Testis (tissue), 3 donors: Measurements from ENCODE around the gene RDH5. TPM values are rescaled to one million over a fixed set of nuclear protein-coding genes. Genes with fewer than 3 reads are reported as not detected.
"Not testable (repeated sequence)": the region's sequence is repeated elsewhere in the genome, so short reads cannot be mapped to it uniquely, and the experiment has no call there.

ENCODE experiments used
- DNase-seq: peaks from one replicate; pipeline ENCODE4 v3.0.0-alpha.2; 2019
- H3K27ac ChIP-seq, 2 donors: fragments of 200-600 bp; sonication (generic); one replicate each; pipeline ENCODE4 v1.5.1; 2019
- H3K27me3 ChIP-seq: fragments of 200-600 bp; sonication (generic); one replicate; pipeline ENCODE4 v1.5.1; 2019
- H3K36me3 ChIP-seq: fragments of 200-600 bp; sonication (generic); one replicate; pipeline ENCODE4 v1.5.1; 2017; ENCODE audit warnings: low read depth; ENCODE audit errors: missing control alignments
- H3K4me1 ChIP-seq: fragments of 200-600 bp; sonication (generic); one replicate; pipeline ENCODE4 v1.5.1; 2019
- H3K4me3 ChIP-seq, 2 donors: fragments of 200-600 bp; sonication (generic); one replicate each; pipeline ENCODE4 v1.5.1; 2017 to 2019
- H3K9me3 ChIP-seq: fragments of 200-600 bp; sonication (generic); one replicate; pipeline ENCODE4 v1.5.1; 2017
- POLR2A ChIP-seq: fragments of 450-650 bp; IDR thresholded peaks from one replicate; pipeline ENCODE4 v1.6.1; 2017; ENCODE audit warnings: antibody characterized with exemption, mild to moderate bottlenecking, moderate library complexity
- WGBS, 2 donors: methylation state at CpG; one replicate each; pipeline ENCODE4 v1.1.5; 2018; 5-methylcytosine and 5-hydroxymethylcytosine counted together
- intact Hi-C: fragments of 100-400 bp; cut with DNase I; formaldehyde crosslinking; loops from one replicate; pipeline ENCODE4 v1.15.1; 2023; ENCODE audit warnings: low total_unique reads
- polyA plus RNA-seq: library from polyadenylated mRNA; stranded (reverse); fragments of 350-450 nt; fragmentation: Illumina TruSeq; extraction: RNeasy Lipid Tissue Mini Kit (QIAGEN cat#74804); gene quantifications from one replicate; pipeline ENCODE4 v1.2.3, GENCODE V29; 2014; ENCODE audit warnings: low read depth, low replicate concordance; ENCODE audit not compliant: insufficient read depth
- total RNA-seq, 2 donors: library from RNA; depleted of rRNA; stranded (reverse); fragments of >200 nt; gene quantifications; one replicate each; pipeline ENCODE4 v1.2.3, GENCODE V29; 2016
- TF ChIP-seq, protein P1 (sequence below), 3 experiments: fragments of 450-650 bp in 2 of 3; fragments of 200-600 bp in 1 of 3; sonication (generic) in 1 of 3; IDR thresholded peaks; one replicate each; pipeline ENCODE4 v1.5.1; 2016 to 2019; ENCODE audit warnings: antibody characterized with exemption in 3 of 3, mild to moderate bottlenecking in 2 of 3, moderate library complexity in 1 of 3

Gene RDH5
- total and polyA plus RNA-seq, 3 donors from 2014 or later: 9.8 to 18.0 (median 15.1) TPM

DNA sequence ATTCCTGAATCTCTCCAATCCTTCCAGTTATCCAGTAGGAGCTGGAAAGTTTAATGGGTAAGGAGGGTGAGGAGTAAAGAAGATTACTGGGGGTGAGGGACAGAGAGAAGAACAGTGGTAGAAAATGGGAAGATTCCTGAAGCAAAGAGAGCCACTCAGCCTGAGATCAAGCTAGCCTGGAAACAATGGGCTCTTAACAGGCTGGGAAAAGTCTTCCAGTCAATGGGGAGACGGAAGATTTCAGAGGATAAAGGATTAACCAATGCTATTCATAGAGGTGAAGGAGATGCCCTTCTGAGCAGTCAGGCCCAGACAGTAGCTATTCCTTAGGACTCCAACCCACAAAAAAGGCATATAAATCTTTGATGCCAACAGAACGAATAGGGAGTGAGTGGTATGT lies 37.5 kb downstream of the RDH5 start:
- TF ChIP-seq, protein P1, sequence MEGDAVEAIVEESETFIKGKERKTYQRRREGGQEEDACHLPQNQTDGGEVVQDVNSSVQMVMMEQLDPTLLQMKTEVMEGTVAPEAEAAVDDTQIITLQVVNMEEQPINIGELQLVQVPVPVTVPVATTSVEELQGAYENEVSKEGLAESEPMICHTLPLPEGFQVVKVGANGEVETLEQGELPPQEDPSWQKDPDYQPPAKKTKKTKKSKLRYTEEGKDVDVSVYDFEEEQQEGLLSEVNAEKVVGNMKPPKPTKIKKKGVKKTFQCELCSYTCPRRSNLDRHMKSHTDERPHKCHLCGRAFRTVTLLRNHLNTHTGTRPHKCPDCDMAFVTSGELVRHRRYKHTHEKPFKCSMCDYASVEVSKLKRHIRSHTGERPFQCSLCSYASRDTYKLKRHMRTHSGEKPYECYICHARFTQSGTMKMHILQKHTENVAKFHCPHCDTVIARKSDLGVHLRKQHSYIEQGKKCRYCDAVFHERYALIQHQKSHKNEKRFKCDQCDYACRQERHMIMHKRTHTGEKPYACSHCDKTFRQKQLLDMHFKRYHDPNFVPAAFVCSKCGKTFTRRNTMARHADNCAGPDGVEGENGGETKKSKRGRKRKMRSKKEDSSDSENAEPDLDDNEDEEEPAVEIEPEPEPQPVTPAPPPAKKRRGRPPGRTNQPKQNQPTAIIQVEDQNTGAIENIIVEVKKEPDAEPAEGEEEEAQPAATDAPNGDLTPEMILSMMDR (IDR thresholded peaks at IDR 0.05): no peak
- no peak for TF ChIP-seq POLR2A
- intact Hi-C loops: no loop called here
- no peaks in the 10 kb centered on the region for H3K27me3 ChIP-seq
- H3K4me1 ChIP-seq: no peaks in the 10 kb centered on the region
- H3K36me3 ChIP-seq: no peaks in the 10 kb centered on the region
- DNase-seq: no peak
- H3K9me3 ChIP-seq: no peaks in the 10 kb centered on the region
- no peak overlapping the region for H3K4me3 ChIP-seq
- no peak overlapping the region for H3K27ac ChIP-seq
- 54 to 75% methylated on average over 2 of the region's 2 CpGs for WGBS, 2 donors

DNA sequence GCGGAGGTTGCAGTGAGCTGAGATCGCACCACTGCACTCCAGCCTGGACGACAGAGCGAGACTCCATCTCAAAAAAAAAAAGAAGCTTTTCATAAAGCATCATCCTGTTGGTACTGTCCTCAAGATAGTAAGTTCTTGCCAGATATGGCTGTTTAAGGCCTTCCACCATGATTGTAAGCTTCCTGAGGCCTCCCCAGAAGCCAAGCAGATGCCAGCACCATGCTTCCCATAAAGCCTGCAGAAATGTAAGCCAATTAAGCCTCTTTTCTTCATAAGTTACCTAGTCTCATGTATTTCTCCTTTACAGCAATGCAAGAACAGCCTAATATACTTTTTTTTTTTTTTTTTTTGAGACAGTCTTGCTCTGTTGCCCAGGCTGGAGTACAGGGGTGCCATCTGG lies 38.4 kb downstream of the RDH5 start:
- H3K27ac ChIP-seq, DNase-seq, H3K9me3 ChIP-seq, H3K4me1 ChIP-seq, H3K4me3 ChIP-seq, H3K27me3 ChIP-seq, intact Hi-C loops, H3K36me3 ChIP-seq: not testable (repeated sequence)
- 93 to 98% methylated on average over 4 of the region's 4 CpGs for WGBS, 2 donors

DNA sequence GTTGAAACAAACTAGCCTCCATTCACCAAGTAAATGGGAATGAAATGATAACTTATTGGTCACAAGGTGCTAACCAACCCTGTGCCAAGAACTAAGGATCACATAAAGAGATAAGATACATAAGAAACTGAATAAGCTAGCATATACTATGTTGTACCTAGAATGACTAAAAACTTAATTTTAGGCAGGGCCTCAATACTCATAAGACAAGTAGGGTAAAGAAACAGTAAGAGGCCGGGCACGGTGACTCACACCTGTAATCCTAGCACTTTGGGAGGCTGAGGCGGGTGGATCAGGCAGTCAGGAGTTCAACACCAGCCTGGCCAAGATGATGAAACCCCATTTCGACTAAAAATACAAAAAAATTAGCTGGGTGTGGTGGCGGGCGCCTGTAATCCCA lies 40.5 kb downstream of the RDH5 start:
- TF ChIP-seq, protein P1 (IDR thresholded peaks at IDR 0.05): no peak
- no peak for TF ChIP-seq POLR2A
- Histone ChIP-seq H3K4me3 (no peak overlapping the region), H3K27me3 (no peaks in the 10 kb centered on the region), H3K27ac (no peak overlapping the region), H3K9me3 (no peaks in the 10 kb centered on the region), H3K4me1 (no peaks in the 10 kb centered on the region), H3K36me3 (no peaks in the 10 kb centered on the region)
- intact Hi-C loops: no loop called here
- DNase-seq: no peak
- 96 to 97% methylated on average over 6 of the region's 6 CpGs for WGBS, 2 donors

DNA sequence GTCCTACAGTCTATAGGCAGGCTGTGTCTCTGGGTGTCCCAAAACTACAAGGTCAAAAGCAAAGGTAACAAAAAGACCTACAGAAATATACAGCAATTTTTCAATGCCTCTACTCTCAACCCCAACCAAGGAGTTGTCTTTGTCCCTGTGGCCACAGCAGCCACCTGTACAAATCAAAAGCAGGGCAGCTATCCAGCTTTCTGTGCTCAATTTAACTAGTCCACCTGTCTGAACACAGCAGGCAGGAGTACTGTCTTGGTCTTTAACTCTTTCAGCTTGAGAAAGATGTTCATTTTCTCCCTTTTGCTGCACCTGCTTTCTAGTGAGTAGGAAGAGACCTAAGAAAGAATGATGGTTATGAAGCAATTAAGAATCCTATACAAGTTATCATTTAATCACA lies 42.5 kb downstream of the RDH5 start:
- Histone ChIP-seq H3K36me3 (no peaks in the 10 kb centered on the region), H3K27ac (no peak overlapping the region), H3K4me1 (no peaks in the 10 kb centered on the region), H3K9me3 (no peaks in the 10 kb centered on the region), H3K27me3 (no peaks in the 10 kb centered on the region), H3K4me3 (no peak overlapping the region)
- intact Hi-C loops: no loop called here
- no peak for DNase-seq
- TF ChIP-seq, protein P1 (IDR thresholded peaks at IDR 0.05): no peak
- no peak for TF ChIP-seq POLR2A

DNA sequence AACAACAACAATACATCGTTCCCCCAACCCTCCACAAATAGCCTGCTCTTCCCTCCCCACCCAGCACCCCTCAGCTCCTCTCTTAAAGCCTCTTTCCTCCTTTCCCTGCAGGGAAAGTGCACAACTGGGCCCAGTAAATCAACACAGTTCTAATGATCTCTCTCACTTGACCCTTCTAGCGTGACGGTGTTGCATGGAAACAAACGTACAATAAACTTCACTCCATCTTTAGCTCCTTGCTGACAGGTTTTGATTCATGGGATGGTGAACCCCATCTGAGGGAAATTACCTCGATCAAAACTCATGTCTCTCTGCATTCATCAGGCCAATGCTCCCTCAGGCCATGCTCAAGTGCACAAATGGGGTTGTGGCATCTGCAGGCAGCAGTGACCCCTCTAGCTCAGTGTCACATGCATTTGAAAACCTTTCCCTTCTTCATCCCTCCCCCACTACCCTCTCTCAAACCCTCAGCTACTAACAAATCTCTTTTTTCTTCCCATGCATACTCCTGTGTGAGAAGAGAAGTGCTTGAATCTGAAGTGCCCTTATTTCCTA lies 45.6 kb downstream of the RDH5 start:
- H3K4me1 ChIP-seq: no peaks in the 10 kb centered on the region
- no peak overlapping the region for H3K27ac ChIP-seq
- no peaks in the 10 kb centered on the region for H3K36me3 ChIP-seq
- no peaks in the 10 kb centered on the region for H3K27me3 ChIP-seq
- WGBS, 2 donors: 62 to 72% methylated on average over 5 of the region's 5 CpGs
- no peak overlapping the region for H3K4me3 ChIP-seq
- no peak for TF ChIP-seq POLR2A
- TF ChIP-seq, protein P1 (IDR thresholded peaks at IDR 0.05): no peak
- no peaks in the 10 kb centered on the region for H3K9me3 ChIP-seq
- intact Hi-C loops: no loop called here
- no peak for DNase-seq
